ENCODE data around the gene HELT.

- no peak for TF ChIP-seq CTCF (IDR thresholded peaks at IDR 0.05)
- peak; percentile 14 for TF ChIP-seq EZH2phosphoT487 (IDR thresholded peaks at IDR 0.05)
Observed at GRCh38 chr4:185016946-185017758, 1.1 kb upstream of the HELT start.

All from neural progenitor cell (in vitro differentiated cells).